ENCODE measurements around the gene PWWP2B. TPM values are rescaled to one million over a fixed set of nuclear protein-coding genes. Genes with fewer than 3 reads are reported as not detected.
A peak's percentile ranks its signal among the peaks of the same experiment; 100 is the strongest.

The PWWP2B gene
- total and polyA plus RNA-seq, 2 experiments from 2014 or later: 0.66 to 5.8 TPM

DNA sequence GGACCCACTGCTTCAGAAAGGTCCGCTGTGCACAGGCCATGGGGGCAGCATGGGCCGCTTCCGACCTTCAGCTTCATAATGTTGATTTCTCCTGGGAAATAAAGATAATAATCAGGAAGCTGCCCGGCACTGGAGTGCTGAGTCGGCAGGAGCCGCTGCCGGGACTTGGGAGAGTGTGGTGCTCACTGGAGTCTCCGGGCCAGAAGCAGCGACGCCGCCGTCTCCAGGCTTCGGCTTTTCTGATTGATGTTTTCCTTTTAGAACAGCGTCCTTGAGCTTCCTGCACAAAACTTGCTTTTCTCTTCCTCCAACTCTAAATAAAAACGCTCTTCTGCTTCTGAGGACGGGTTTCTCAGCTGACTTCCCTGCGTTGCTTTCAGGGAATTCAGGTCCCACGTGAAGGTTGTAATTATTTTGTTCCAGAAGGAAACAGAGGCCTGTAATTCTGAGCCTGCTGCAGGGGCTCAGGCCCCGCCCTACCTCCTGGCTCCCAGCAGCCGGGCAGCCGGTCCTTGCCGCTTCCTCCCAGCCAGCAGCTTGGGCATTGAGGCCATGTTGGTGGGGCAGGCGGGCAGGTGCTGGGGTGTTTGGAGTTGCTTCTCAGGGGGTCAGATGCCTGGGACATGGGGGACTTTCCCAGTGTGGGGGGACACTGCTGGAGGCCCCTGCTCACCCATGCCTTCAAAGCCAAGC is 14.7 kb downstream of the PWWP2B start:
- H3K9me2 ChIP-seq (ENCODE audit: insufficient read depth): no peaks in the 10 kb centered on the region
- H3K9ac ChIP-seq: no peak overlapping the region
- TF ChIP-seq EZH2 (IDR thresholded peaks at IDR 0.05; ENCODE audit: insufficient read depth, poor library complexity, severe bottlenecking) (no peak), EZH2phosphoT487 (IDR thresholded peaks at IDR 0.05; ENCODE audit: insufficient read depth, low read depth) (no peak)
- H3K4me3 ChIP-seq: no peak overlapping the region
- H3K27me3 ChIP-seq (replicated peaks; ENCODE audit: insufficient read depth): no peaks in the 10 kb centered on the region
- H3K79me2 ChIP-seq (ENCODE audit: insufficient read depth): no peaks in the 10 kb centered on the region
- no peaks in the 10 kb centered on the region for H3K36me3 ChIP-seq (ENCODE audit: low read depth)
- in situ Hi-C loops (cut with MboI): no loop called here
- H4K20me1 ChIP-seq (ENCODE audit: insufficient read depth): no peaks in the 10 kb centered on the region
- no peak overlapping the region for H3K27ac ChIP-seq
- H3K9me3 ChIP-seq (ENCODE audit: low read depth): no peaks in the 10 kb centered on the region
- WGBS, 2 experiments (ENCODE audit: low coverage in 1 of 2, low lambda C conversion rate in 2 of 2, missing lambda C conversion rate in 2 of 2): 23 to 26% methylated on average over 23 of the region's 23 CpGs
- H2AFZ ChIP-seq: peak overlapping the region; percentile 76
- DNase-seq: peak; percentile 63
- no peaks in the 10 kb centered on the region for H3F3A ChIP-seq (ENCODE audit: insufficient read depth)
- peak overlapping the region; percentile 39 for H3K4me2 ChIP-seq (ENCODE audit: unreplicated experiment)
- H3K4me1 ChIP-seq (ENCODE audit: insufficient read depth): 0 out of 2 replicates have a peak, but pooled peaks cover 3% of the 10 kb centered on the region

DNA sequence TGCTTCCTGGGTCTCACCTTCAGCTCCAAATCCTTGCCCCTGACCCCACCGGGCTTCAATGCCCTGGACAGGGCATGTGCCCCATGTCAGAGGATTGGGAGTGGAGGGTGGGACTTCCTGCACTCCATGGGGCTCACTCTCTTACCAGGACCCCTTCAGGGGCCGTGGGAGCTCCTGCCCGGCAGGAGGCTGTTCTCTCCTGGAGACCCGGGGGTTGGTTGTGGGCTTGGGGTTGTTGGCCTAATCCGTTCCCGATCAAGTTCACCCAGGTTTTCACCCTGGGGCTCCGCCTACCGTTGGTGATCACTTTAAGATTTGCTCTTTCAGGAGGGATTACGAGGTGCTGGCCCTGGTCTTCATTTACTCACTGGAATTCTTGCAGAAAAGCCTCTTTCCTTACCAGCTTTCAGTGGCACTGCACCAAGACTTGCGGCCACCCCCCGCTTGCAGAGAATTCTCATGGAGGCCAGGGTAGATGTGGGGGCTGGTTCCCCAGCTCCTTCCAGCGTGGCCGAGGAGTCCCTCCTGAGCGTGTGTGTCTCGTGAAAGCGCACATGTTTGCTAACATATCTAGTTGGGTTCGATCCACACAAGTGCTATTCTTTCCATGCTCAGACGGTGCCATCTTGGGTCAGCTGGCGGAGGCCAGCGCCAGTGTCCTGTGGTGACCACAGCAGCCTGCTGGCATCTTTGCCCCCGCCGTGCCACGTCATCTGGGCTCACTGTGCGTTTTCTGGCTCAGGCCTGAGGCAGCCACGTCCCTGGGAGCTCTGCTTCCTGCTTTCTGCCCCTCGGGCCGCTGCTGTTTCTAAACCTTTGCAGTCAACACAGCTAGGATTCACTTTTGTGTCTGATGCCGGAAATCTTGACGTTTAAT is 15.6 kb downstream of the PWWP2B start:
- WGBS, 2 experiments (ENCODE audit: low coverage in 1 of 2, low lambda C conversion rate in 2 of 2, missing lambda C conversion rate in 2 of 2): 91% methylated on average over 29 of the region's 29 CpGs
- Histone ChIP-seq H4K20me1 (ENCODE audit: insufficient read depth) (no peaks in the 10 kb centered on the region), H3K27ac (no peak overlapping the region), H3K4me3 (no peak overlapping the region), H3K27me3 (replicated peaks; ENCODE audit: insufficient read depth) (no peaks in the 10 kb centered on the region), H3K9ac (no peak overlapping the region), H2AFZ (no peak overlapping the region), H3K9me2 (ENCODE audit: insufficient read depth) (no peaks in the 10 kb centered on the region), H3K4me2 (ENCODE audit: unreplicated experiment) (no peak overlapping the region), H3K36me3 (ENCODE audit: low read depth) (no peaks in the 10 kb centered on the region), H3K9me3 (ENCODE audit: low read depth) (no peaks in the 10 kb centered on the region), H3K4me1 (ENCODE audit: insufficient read depth) (0 out of 2 replicates have a peak, but pooled peaks cover 3% of the 10 kb centered on the region), H3K79me2 (ENCODE audit: insufficient read depth) (no peaks in the 10 kb centered on the region), H3F3A (ENCODE audit: insufficient read depth) (no peaks in the 10 kb centered on the region)
- DNase-seq: no peak
- in situ Hi-C loops (cut with MboI): no loop called here
- TF ChIP-seq EZH2 (IDR thresholded peaks at IDR 0.05; ENCODE audit: insufficient read depth, poor library complexity, severe bottlenecking) (no peak), EZH2phosphoT487 (IDR thresholded peaks at IDR 0.05; ENCODE audit: insufficient read depth, low read depth) (no peak)

DNA sequence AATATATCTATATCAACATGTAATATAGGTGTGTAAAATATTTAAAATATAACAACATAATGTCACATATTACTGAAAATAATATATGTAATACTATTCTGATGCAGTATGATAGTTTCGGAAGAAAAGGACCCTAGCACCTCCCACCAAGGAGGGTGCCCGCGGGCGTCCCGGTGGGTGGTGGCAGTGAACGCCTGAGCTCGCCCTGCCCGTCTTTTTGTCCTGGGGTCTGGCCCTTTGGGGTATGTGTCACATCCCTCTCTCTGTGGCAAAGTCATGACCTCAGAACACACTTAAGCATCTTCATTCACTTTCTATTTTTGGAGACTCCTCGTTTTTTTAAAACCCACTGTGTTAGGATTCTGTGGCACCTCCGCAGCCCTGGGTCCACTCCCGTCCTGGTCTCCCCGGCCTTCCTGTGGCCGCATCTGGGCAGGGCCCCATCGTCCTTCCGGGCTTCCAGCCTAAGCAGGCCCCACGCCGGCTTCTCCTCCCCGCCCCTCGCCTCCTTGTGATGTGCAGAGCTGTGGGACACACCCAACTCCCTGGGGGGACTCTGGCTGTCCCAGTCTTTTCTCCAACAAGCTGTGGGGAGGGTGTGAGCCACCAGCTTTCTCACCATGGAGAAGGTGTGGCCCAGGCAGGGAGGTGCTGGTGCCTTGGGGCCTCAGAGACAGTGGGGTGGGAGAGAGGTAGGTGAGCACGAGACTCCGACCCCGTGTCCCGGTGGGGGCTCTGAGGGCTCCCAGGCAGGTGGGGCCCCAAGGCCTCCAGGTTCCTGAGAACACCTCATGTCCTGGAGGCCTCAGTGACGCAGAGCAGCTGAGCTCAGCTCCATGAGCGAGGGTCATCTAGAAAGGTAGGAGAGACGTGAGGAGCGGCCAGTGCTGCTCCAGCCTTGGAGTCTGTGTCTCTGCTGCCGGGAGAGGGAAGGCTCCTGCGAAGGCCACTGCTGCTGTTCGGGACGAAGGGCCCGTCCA is 16.5 kb downstream of the PWWP2B start:
- Histone ChIP-seq H3F3A (ENCODE audit: insufficient read depth) (no peaks in the 10 kb centered on the region), H3K36me3 (ENCODE audit: low read depth) (no peaks in the 10 kb centered on the region), H3K9me3 (ENCODE audit: low read depth) (no peaks in the 10 kb centered on the region), H3K27me3 (replicated peaks; ENCODE audit: insufficient read depth) (no peaks in the 10 kb centered on the region), H3K9me2 (ENCODE audit: insufficient read depth) (no peaks in the 10 kb centered on the region), H3K4me1 (ENCODE audit: insufficient read depth) (0 out of 2 replicates have a peak, but pooled peaks cover 3% of the 10 kb centered on the region), H3K9ac (no peak overlapping the region), H3K79me2 (ENCODE audit: insufficient read depth) (no peaks in the 10 kb centered on the region), H3K4me3 (no peak overlapping the region), H4K20me1 (ENCODE audit: insufficient read depth) (no peaks in the 10 kb centered on the region), H3K27ac (no peak overlapping the region), H2AFZ (no peak overlapping the region), H3K4me2 (ENCODE audit: unreplicated experiment) (no peak overlapping the region)
- TF ChIP-seq EZH2phosphoT487 (IDR thresholded peaks at IDR 0.05; ENCODE audit: insufficient read depth, low read depth): no peak
- no peak for TF ChIP-seq EZH2 (IDR thresholded peaks at IDR 0.05; ENCODE audit: insufficient read depth, poor library complexity, severe bottlenecking)
- WGBS, 2 experiments (ENCODE audit: low coverage in 1 of 2, low lambda C conversion rate in 2 of 2, missing lambda C conversion rate in 2 of 2): 69 to 74% methylated on average over 31 to 32 of the region's 32 CpGs
- in situ Hi-C loops (cut with MboI): no loop called here
- no peak for DNase-seq
